ENCODE results near the gene TP53BP2.
A peak's percentile ranks its signal among the peaks of the same experiment; 100 is the strongest.

TP53BP2 gene

GRCh38 chr1:223849352-223850254 is 3.9 kb upstream of the TP53BP2 start:
- TF ChIP-seq CTCF (IDR thresholded peaks at IDR 0.05; ENCODE audit: low read depth, low read length) (no peak), EZH2phosphoT487 (IDR thresholded peaks at IDR 0.05; ENCODE audit: low read depth) (no peak)
- Histone ChIP-seq H3K36me3 (replicated peaks; ENCODE audit: low read depth, low read length) (no peaks in the 10 kb centered on the region), H4K20me1 (ENCODE audit: insufficient read depth, low read length) (peaks cover 2% of the 10 kb centered on the region; the same call in 1 of the 2 replicates), H3K4me1 (ENCODE audit: low read length) (peaks cover 18% of the 10 kb centered on the region), H3K79me2 (ENCODE audit: low read length) (peaks cover 11% of the 10 kb centered on the region), H3K27ac (ENCODE audit: low read length) (no peak overlapping the region), H3K9ac (ENCODE audit: low read length) (no peak overlapping the region), H3K4me3 (ENCODE audit: low read length) (peak overlapping the region; percentile 48), H3K9me3 (ENCODE audit: insufficient read depth, low read length) (no peaks in the 10 kb centered on the region), H2AFZ (ENCODE audit: low read depth, low read length) (peak overlapping the region; percentile 22), H3K4me2 (ENCODE audit: low read length) (peak overlapping the region; percentile 64), H3K27me3 (ENCODE audit: low read depth, low read length) (no peaks in the 10 kb centered on the region)

- H3K9ac ChIP-seq (ENCODE audit: low read length) = no peak overlapping the region
- no peaks in the 10 kb centered on the region for H3K36me3 ChIP-seq (replicated peaks; ENCODE audit: low read depth, low read length)
- H3K4me3 ChIP-seq (ENCODE audit: low read length) = no peak overlapping the region
- peaks cover 25% of the 10 kb centered on the region for H3K4me1 ChIP-seq (ENCODE audit: low read length)
- TF ChIP-seq EZH2phosphoT487 (IDR thresholded peaks at IDR 0.05; ENCODE audit: low read depth) = no peak
- TF ChIP-seq CTCF (IDR thresholded peaks at IDR 0.05; ENCODE audit: low read depth, low read length) = no peak
- H3K27me3 ChIP-seq (ENCODE audit: low read depth, low read length) = no peaks in the 10 kb centered on the region
- H3K9me3 ChIP-seq (ENCODE audit: insufficient read depth, low read length) = no peaks in the 10 kb centered on the region
- H3K27ac ChIP-seq (ENCODE audit: low read length) = no peak overlapping the region
- no peak overlapping the region for H3K4me2 ChIP-seq (ENCODE audit: low read length)
- H3K79me2 ChIP-seq (ENCODE audit: low read length) = peaks cover 22% of the 10 kb centered on the region
- no peak overlapping the region for H2AFZ ChIP-seq (ENCODE audit: low read depth, low read length)
- peaks cover 12% of the 10 kb centered on the region for H4K20me1 ChIP-seq (ENCODE audit: insufficient read depth, low read length)
These were observed 2.8 kb upstream of the TP53BP2 start for GRCh38 chr1:223848536-223848935.

- Histone ChIP-seq H2AFZ (ENCODE audit: low read depth, low read length) (no peak overlapping the region), H3K27ac (ENCODE audit: low read length) (no peak overlapping the region), H3K4me3 (ENCODE audit: low read length) (no peak overlapping the region), H3K9ac (ENCODE audit: low read length) (no peak overlapping the region), H3K9me3 (ENCODE audit: insufficient read depth, low read length) (no peaks in the 10 kb centered on the region), H4K20me1 (ENCODE audit: insufficient read depth, low read length) (peaks cover 18% of the 10 kb centered on the region), H3K27me3 (ENCODE audit: low read depth, low read length) (no peaks in the 10 kb centered on the region), H3K36me3 (replicated peaks; ENCODE audit: low read depth, low read length) (peaks cover under 1% of the 10 kb centered on the region), H3K79me2 (ENCODE audit: low read length) (peaks cover 29% of the 10 kb centered on the region), H3K4me2 (ENCODE audit: low read length) (no peak overlapping the region), H3K4me1 (ENCODE audit: low read length) (peaks cover 31% of the 10 kb centered on the region)
- TF ChIP-seq EZH2phosphoT487 (IDR thresholded peaks at IDR 0.05; ENCODE audit: low read depth) (no peak), CTCF (IDR thresholded peaks at IDR 0.05; ENCODE audit: low read depth, low read length) (no peak)
These were observed 2.1 kb upstream of the TP53BP2 start for GRCh38 chr1:223847781-223848345.

Data from OCI-LY3 (cell line).